Brain microvascular endothelial cell (primary cell): Measurements from ENCODE around the gene RAB11FIP4.

Experiments used
- DNase-seq: peaks from one replicate; pipeline ENCODE4 v3.0.0-alpha.2; 2020
- H3K27ac ChIP-seq: fragments of 250-450 bp; sonication (Bioruptor Pico); 2 replicates; pipeline ENCODE4 v1.5.1; 2020; ENCODE audit warnings: mild to moderate bottlenecking, moderate library complexity
- H3K27me3 ChIP-seq: fragments of 250-450 bp; sonication (Bioruptor Pico); replicated peaks from 2 replicates; pipeline ENCODE4 v1.5.1; 2020; ENCODE audit warnings: mild to moderate bottlenecking
- H3K36me3 ChIP-seq: fragments of 250-450 bp; sonication (Bioruptor Pico); replicated peaks from 2 replicates; pipeline ENCODE4 v1.5.1; 2020; ENCODE audit warnings: mild to moderate bottlenecking
- H3K4me3 ChIP-seq: 2 replicates; pipeline ENCODE4 v1.5.1; 2011; ENCODE audit warnings: low read depth, mild to moderate bottlenecking, control low read depth, low read length, moderate library complexity
- CTCF ChIP-seq: IDR thresholded peaks from 2 replicates; pipeline ENCODE4 v1.5.1; 2011; ENCODE audit warnings: low read depth, mild to moderate bottlenecking, moderate library complexity, low read length, control low read depth, inconsistent platforms; ENCODE audit errors: missing control alignments
- in situ Hi-C: cut with HindIII; loops from 2 replicates; pipeline ENCODE4 v1.10.0; 2017; ENCODE audit warnings: low sequenced_read_pairs, low pct_ligation_motif_present

RAB11FIP4 gene

GRCh38 chr17:31415640-31416502 is 24.4 kb downstream of the RAB11FIP4 start:
- Histone ChIP-seq H3K36me3 (no peaks in the 10 kb centered on the region), H3K27me3 (no peaks in the 10 kb centered on the region), H3K4me3 (no peak overlapping the region), H3K27ac (no peak overlapping the region)
- DNase-seq = no peak
- no peak for TF ChIP-seq CTCF
- in situ Hi-C loops = no loop called here

DNA sequence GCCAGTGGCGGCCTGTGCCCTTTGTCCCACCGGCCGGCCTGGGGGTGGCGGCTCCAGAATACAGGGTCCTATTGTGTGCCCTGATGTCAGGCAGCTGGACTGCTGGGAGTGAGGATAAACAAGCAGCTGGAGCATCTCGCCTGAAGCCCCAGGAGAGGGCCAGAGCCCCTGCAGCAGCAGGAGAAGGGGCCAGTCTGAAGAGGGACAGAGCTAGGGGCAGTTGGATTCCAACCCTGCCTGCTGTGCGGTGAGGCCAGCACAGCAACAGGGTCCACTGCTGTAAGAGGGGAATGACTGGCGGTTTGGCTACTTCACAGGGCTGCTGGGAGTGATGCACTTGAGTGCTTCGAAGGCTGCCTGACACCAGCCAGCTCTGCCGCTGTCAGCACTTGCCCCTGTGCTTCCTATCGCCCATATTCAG is 25.0 kb downstream of the RAB11FIP4 start:
- in situ Hi-C loops = no loop called here
- DNase-seq = no peak
- Histone ChIP-seq H3K4me3 (no peak overlapping the region), H3K27me3 (no peaks in the 10 kb centered on the region), H3K27ac (no peak overlapping the region), H3K36me3 (no peaks in the 10 kb centered on the region)
- TF ChIP-seq CTCF = no peak

- Histone ChIP-seq H3K4me3 (no peak overlapping the region), H3K27ac (no peak overlapping the region), H3K27me3 (no peaks in the 10 kb centered on the region), H3K36me3 (no peaks in the 10 kb centered on the region)
- in situ Hi-C loops = no loop called here
- no peak for DNase-seq
- no peak for TF ChIP-seq CTCF
Measured at GRCh38 chr17:31417051-31417792, 25.7 kb downstream of the RAB11FIP4 start.

DNA sequence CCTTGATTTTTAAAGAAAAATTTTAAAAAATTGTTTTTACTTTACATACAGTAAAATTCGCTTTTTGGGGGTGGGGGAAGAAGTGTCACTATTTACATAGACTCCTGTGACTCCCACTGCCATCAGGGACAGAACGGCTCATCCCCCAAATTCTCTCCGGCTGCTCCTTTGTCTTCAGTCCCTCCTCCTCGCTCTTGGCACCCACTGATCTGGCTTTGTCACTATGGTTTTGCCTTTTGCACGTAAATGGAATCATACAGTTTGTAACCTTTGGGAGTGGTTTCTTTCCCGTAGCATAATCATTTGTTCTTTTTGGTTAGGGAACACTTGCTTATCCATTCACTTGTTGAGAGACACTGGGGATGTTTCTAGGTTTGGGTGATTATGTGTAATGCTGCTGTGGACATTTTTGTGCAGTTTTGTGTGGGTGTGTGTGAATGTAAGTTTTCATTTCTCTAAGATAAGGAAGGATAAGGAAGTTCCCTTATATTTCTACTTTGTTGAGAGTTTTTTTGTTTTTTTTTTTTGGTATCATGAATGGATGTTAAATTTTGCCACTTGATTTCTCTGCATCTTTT is 27.4 kb downstream of the RAB11FIP4 start:
- in situ Hi-C loops = no loop called here
- no peak for DNase-seq
- H3K27me3 ChIP-seq = no peaks in the 10 kb centered on the region

DNA sequence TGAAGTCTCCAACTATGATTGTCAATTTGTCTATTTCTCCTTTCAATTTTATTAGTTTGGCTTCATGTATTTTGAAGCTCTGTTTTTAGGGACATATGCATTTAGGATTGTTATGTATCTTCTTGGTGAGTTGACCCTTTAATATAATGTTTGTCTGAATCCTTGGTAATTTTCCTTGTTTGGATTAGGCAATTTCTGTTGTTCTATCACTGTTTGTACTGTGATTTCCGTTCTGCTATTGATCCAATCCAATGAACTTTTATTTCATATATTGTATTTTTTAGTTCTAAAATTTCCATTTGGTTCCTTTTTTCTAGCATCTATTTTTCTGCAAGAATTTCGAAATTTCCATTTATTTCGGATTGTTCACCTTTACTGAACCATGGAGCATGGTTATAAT is 31.0 kb downstream of the RAB11FIP4 start:
- Histone ChIP-seq H3K27me3 (no peaks in the 10 kb centered on the region), H3K4me3 (no peak overlapping the region), H3K27ac (no peak overlapping the region), H3K36me3 (no peaks in the 10 kb centered on the region)
- TF ChIP-seq CTCF = no peak
- in situ Hi-C loops = no loop called here
- no peak for DNase-seq

More for the DNA sequence above, 27.4 kb downstream of the RAB11FIP4 start:
- H3K36me3 ChIP-seq = no peaks in the 10 kb centered on the region
- no peak for TF ChIP-seq CTCF
- no peak overlapping the region for H3K4me3 ChIP-seq
- no peak overlapping the region for H3K27ac ChIP-seq
